ENCODE measurements around the gene ERC2.

GRCh38 chr3:56113908-56114307 is 354.4 kb downstream of the ERC2 start:
- TF ChIP-seq CTCF (conservative IDR thresholded peaks at IDR 0.05 in 1 of 2, IDR thresholded peaks at IDR 0.05 in 1 of 2; ENCODE audit: low read depth in 1 of 2, low read length in 2 of 2) = no peak
- TF ChIP-seq EZH2 (IDR thresholded peaks at IDR 0.05; ENCODE audit: low read length, missing control alignments) = no peak

All from fibroblast of lung (primary cell).